GM12878 (cell line): ENCODE measurements around the gene TMEM255A. TPM values are rescaled to one million over a fixed set of nuclear protein-coding genes. Genes with fewer than 3 reads are reported as not detected.

ENCODE experiments used
- ATAC-seq: fragments of 200-7000 bp; cut with Tn5 transposase; 3 replicates; pipeline ENCODE4 v1.9.1; 2020; ENCODE audit warnings: mild to moderate bottlenecking, moderate library complexity
- BruUV-seq: library from RNA; stranded (reverse); fragments of 400-500 nt; replicated peaks from 2 replicates; lab custom pipeline; 2021; lab: Mats Ljungman, UMichigan
- CTCF ChIA-PET: fragments of 300-600 bp; sonication (Branson Sonifier 250); formaldehyde crosslinking; extraction: SDS; loops from one replicate; lab custom pipeline; 2021; ENCODE audit warnings: inconsistent platforms; lab: Yijun Ruan, JAX
- POLR2A ChIA-PET: fragments of 350-600 bp; formaldehyde crosslinking; extraction: SDS; loops from one replicate; lab custom pipeline; 2021; ENCODE audit warnings: inconsistent platforms; lab: Charles Lee
- RAD21 ChIA-PET: fragments of 300-600 bp; sonication (Branson Sonifier 250); formaldehyde crosslinking; loops from one replicate; lab custom pipeline; 2023; ENCODE audit warnings: antibody characterized with exemption; ENCODE audit not compliant: unreplicated experiment; lab: Charles Lee
- SMC1A ChIA-PET: fragments of 300-600 bp; sonication (Branson Sonifier 250); formaldehyde crosslinking; loops from one replicate; lab custom pipeline; 2023; ENCODE audit not compliant: unreplicated experiment, uncharacterized antibody; lab: Charles Lee
- DNase-seq: peaks from one replicate; pipeline ENCODE4 v3.0.0-alpha.2; 2011; ENCODE audit warnings: low read depth, low spot score
- FAIRE-seq: peaks from 3 replicates; lab custom pipeline; 2011; peaks lifted over from hg19 to GRCh38; lab: Jason Lieb, UNC
- H2AFZ ChIP-seq: 2 replicates; pipeline ENCODE4 v1.6.0; 2011; ENCODE audit warnings: low read depth, low read length, control low read depth; ENCODE audit not compliant: control insufficient read depth
- H3K27ac ChIP-seq: 2 replicates; pipeline ENCODE4 v1.5.1; 2011; ENCODE audit warnings: control low read depth; ENCODE audit not compliant: control insufficient read depth, insufficient read depth
- H3K27me3 ChIP-seq, 2 experiments: replicated peaks in 1 of 2; 2 replicates each; pipeline versions ENCODE4 v1.6.0 to v1.6.1; 2011; ENCODE audit warnings: low read length in 1 of 2; ENCODE audit not compliant: control insufficient read depth in 2 of 2, insufficient read depth in 2 of 2
- H3K36me3 ChIP-seq, 2 experiments: 2 replicates each; pipeline ENCODE4 v1.5.1; 2011; ENCODE audit warnings: low read length in 1 of 2; ENCODE audit not compliant: control insufficient read depth in 2 of 2, insufficient read depth in 2 of 2
- H3K4me1 ChIP-seq: 2 replicates; pipeline ENCODE4 v1.6.1; 2011; ENCODE audit warnings: mild to moderate bottlenecking, low read length, moderate library complexity, mixed read lengths; ENCODE audit not compliant: control insufficient read depth, insufficient read depth
- H3K4me2 ChIP-seq: 2 replicates; pipeline ENCODE4 v1.6.0; 2011; ENCODE audit warnings: control low read depth; ENCODE audit not compliant: control insufficient read depth, insufficient read depth
- H3K4me3 ChIP-seq: fragments of 200-600 bp; sonication (generic); 2 replicates; pipeline ENCODE4 v1.5.1; 2016
- H3K79me2 ChIP-seq: 2 replicates; pipeline ENCODE4 v1.6.0; 2011; ENCODE audit warnings: low read length; ENCODE audit not compliant: control insufficient read depth, insufficient read depth
- H3K9ac ChIP-seq: 2 replicates; pipeline ENCODE4 v1.8.0; 2011; ENCODE audit warnings: low read length, control low read depth, mixed read lengths; ENCODE audit not compliant: control insufficient read depth, insufficient read depth
- H3K9me3 ChIP-seq: replicated peaks from 3 replicates; pipeline ENCODE4 v1.5.1; 2011; ENCODE audit warnings: mild to moderate bottlenecking, low read length; ENCODE audit not compliant: control insufficient read depth, insufficient read depth
- H4K20me1 ChIP-seq: 2 replicates; pipeline ENCODE4 v1.6.0; 2011; ENCODE audit not compliant: control insufficient read depth, insufficient read depth
- DPF2 ChIP-seq: fragments of 450-650 bp; IDR thresholded peaks from 2 replicates; pipeline ENCODE4 v1.6.1; 2017; ENCODE audit warnings: mild to moderate bottlenecking
- ELK1 ChIP-seq: IDR thresholded peaks from 2 replicates; pipeline ENCODE4 v1.6.1; 2012; ENCODE audit warnings: low read depth, low read length, improper control_type of control experiment
- EP300 ChIP-seq, 2 experiments: fragments of 150-350 bp in 1 of 2; IDR thresholded peaks; 2 replicates each; pipeline ENCODE4 v1.6.1; 2011 to 2012; ENCODE audit warnings: low read depth in 2 of 2, low read length in 2 of 2, borderline replicate concordance in 1 of 2, improper control_type of control experiment in 1 of 2, inconsistent platforms in 1 of 2; ENCODE audit not compliant: control insufficient read depth in 1 of 2
- IKZF1 ChIP-seq: fragments of 450-650 bp; conservative IDR thresholded peaks from 2 replicates; pipeline ENCODE4 v1.6.1; 2017; ENCODE audit warnings: antibody characterized with exemption, mild to moderate bottlenecking
- IRF3 ChIP-seq: fragments of 450-650 bp; IDR thresholded peaks from 2 replicates; pipeline ENCODE4 v1.6.1; 2014; ENCODE audit warnings: mild to moderate bottlenecking
- MEF2A ChIP-seq: IDR thresholded peaks from 2 replicates; pipeline ENCODE4 v1.6.1; 2011; ENCODE audit warnings: low read depth, mild to moderate bottlenecking, low read length, moderate library complexity; ENCODE audit not compliant: insufficient read depth
- MXI1 ChIP-seq: fragments of 150-350 bp; IDR thresholded peaks from 2 replicates; pipeline ENCODE4 v1.6.1; 2011; ENCODE audit warnings: low read depth, mild to moderate bottlenecking, inconsistent platforms, low read length, improper control_type of control experiment
- MYB ChIP-seq: fragments of 150-350 bp; IDR thresholded peaks from 2 replicates; pipeline ENCODE4 v1.6.1; 2014; ENCODE audit warnings: mild to moderate bottlenecking, low read depth, low read length, borderline replicate concordance
- RAD21 ChIP-seq: IDR thresholded peaks from 2 replicates; pipeline ENCODE4 v1.6.1; 2011; ENCODE audit warnings: mild to moderate bottlenecking, low read depth, low read length, moderate library complexity; ENCODE audit not compliant: insufficient read depth
- SIX5 ChIP-seq: IDR thresholded peaks from 2 replicates; pipeline ENCODE4 v1.6.1; 2011; ENCODE audit warnings: mild to moderate bottlenecking, low read depth, low read length, moderate library complexity; ENCODE audit not compliant: severe bottlenecking
- SPI1 ChIP-seq: IDR thresholded peaks from 2 replicates; pipeline ENCODE4 v1.6.1; 2011; ENCODE audit warnings: low read depth, mild to moderate bottlenecking, low read length, moderate library complexity, borderline replicate concordance; ENCODE audit not compliant: insufficient read depth
- SRF ChIP-seq, 2 experiments: IDR thresholded peaks; 2 replicates each; pipeline ENCODE4 v1.6.1; 2011; ENCODE audit warnings: low read depth in 2 of 2, low read length in 2 of 2, mild to moderate bottlenecking in 1 of 2, moderate library complexity in 1 of 2
- WGBS: methylation state at CpG from one replicate; pipeline ENCODE4 v1.1.6; 2016; ENCODE audit warnings: low lambda C conversion rate; ENCODE audit not compliant: insufficient replicate concordance, insufficient coverage; ENCODE audit errors: missing lambda C conversion rate; 5-methylcytosine and 5-hydroxymethylcytosine counted together
- in situ Hi-C: fragments of 300-500 bp; cut with MboI; formaldehyde crosslinking; loops from 9 replicates; pipeline ENCODE4 v1.14.3; 2018; ENCODE audit warnings: mixed read lengths
- intact Hi-C: fragments of 100-400 bp; cut with micrococcal nuclease; formaldehyde crosslinking; loops from one replicate; pipeline ENCODE4 v1.14.2; 2022; ENCODE audit not compliant: unreplicated experiment
- polyA plus RNA-seq, 11 experiments: library from polyadenylated mRNA; depleted of rRNA in 4 of 11; unstranded in 6 of 11; stranded (reverse) in 5 of 11; fragments of >200 nt; fragmentation: Nextera tagmentation in 4 of 11; fragmentation: Illumina TruSeq in 1 of 11; extraction: Ambion mirVana in 4 of 11; extraction: Trizol in 1 of 11; gene quantifications; 1 replicate in 1 of 11; 2 replicates in 10 of 11; pipeline versions ENCODE4 v1.2.1 to v1.2.3, GENCODE V29; 2011 to 2016; ENCODE audit warnings: inconsistent platforms in 2 of 11, missing spikeins in 2 of 11, low read depth in 1 of 11
- total RNA-seq, 4 experiments: library from RNA; depleted of rRNA in 3 of 4; stranded (reverse); fragments of >200 nt in 3 of 4; fragmentation: Illumina TruSeq in 1 of 4; extraction: Trizol in 1 of 4; gene quantifications; 2 replicates each; pipeline versions ENCODE4 v1.2.1 to v1.2.3, GENCODE V29; 2013 to 2021
- TF ChIP-seq, protein P1 (sequence below): IDR thresholded peaks from 2 replicates; pipeline ENCODE4 v1.6.1; 2012; ENCODE audit warnings: low read depth, low read length, improper control_type of control experiment

TMEM255A gene
- total and polyA plus RNA-seq, 10 of the 15 experiments (the other 5 are each of a cell fraction or from before 2014, with no cell fraction given), result 0.90 to 5.4 (median 1.3) TPM

DNA sequence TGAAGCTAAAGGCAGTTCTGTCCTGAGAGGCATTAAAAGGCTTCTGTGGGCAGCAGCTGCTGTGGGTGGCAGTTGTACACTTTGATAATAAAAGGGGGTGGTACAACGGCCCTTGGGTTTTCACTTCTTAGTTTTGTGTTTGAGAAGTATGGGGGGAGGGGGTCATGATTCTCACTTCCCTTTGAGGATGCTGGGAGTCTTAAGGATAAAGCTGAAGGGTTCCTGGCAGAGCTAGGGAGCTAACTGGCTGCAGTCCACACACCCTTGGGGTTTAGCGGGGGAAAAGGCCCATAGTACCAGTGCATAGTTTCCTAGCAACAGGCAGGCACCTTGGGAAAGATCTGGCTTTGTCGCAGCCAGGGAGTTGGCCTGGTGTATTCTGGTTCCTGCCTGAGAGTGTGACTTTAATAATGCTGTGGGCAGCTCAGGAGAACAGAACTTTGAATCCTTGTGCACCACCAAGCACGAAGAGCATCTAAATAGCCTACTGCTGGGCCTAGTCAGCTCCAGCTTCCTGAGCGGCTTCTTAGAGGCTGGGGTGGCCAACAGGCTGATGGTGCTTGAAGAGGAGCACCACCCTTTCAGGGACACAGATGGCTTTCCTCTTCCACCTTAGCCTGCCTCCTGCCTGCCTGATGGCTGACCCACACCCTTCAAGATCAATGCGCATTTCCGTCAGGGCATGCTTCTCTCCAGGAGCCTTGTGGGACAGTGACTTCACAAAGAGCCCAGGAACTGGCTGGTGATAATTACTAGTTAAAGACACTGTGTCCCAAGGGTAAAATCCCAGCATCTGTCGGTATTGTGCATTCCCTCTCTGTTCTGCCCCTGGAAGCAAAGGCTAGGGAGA is 48.2 kb downstream of the TMEM255A start:
- RAD21 ChIA-PET, result interaction anchor here (1.1 to 1.3 kb wide), 2 partner anchors 12 to 17 kb away, joined by 3 to 4 read pairs; partner anchors contain the start of gene ZBTB33
- H2AFZ ChIP-seq, result no peak overlapping the region
- intact Hi-C loops (no loop called here), in situ Hi-C loops (no loop called here)
- no TSS peak for BruUV-seq
- H3K9me3 ChIP-seq, result no peaks in the 10 kb centered on the region
- DNase-seq (no peak), ATAC-seq (peak; percentile 85), FAIRE-seq (peak; percentile 59)
- 47% methylated on average over 8 of the region's 8 CpGs for WGBS
- H3K27ac ChIP-seq, result peak overlapping the region; percentile 32; the same call in 1 of the 2 replicates
- H3K4me1 ChIP-seq, result peaks cover 8% of the 10 kb centered on the region
- no peak overlapping the region for H3K4me2 ChIP-seq
- no peaks in the 10 kb centered on the region for H3K36me3 ChIP-seq
- POLR2A ChIA-PET, result interaction anchor here (0.6 to 1.0 kb wide), 3 partner anchors 13 to 41 kb away, joined by 3 to 10 read pairs (median 3); partner anchors contain the start of gene ZBTB33
- H3K79me2 ChIP-seq, result no peaks in the 10 kb centered on the region
- no peaks in the 10 kb centered on the region for H3K27me3 ChIP-seq
- H4K20me1 ChIP-seq, result no peaks in the 10 kb centered on the region
- CTCF ChIA-PET, result interaction anchor here (0.6 to 2.6 kb wide), 9 partner anchors 7 to 49 kb away, joined by 3 to 9 read pairs (median 3); partner anchors contain the start of gene ZBTB33
- SMC1A ChIA-PET, result interaction anchor here (1.1 to 2.9 kb wide), 6 partner anchors 8 to 39 kb away, joined by 3 to 18 read pairs (median 6); partner anchors contain the start of gene ZBTB33
- H3K9ac ChIP-seq, result no peak overlapping the region
- H3K4me3 ChIP-seq, result no peak overlapping the region
- TF ChIP-seq RAD21, result no peak
- no peak for TF ChIP-seq SIX5
- no peak for TF ChIP-seq SRF (IDR thresholded peaks at IDR 0.05; ENCODE audit: low read depth in 2 of 2, low read length in 2 of 2)
- peak; percentile 74 for TF ChIP-seq IKZF1
- no peak for TF ChIP-seq ELK1
- TF ChIP-seq IRF3, result no peak
- peak; percentile 46; the same call in 1 of the 2 replicates for TF ChIP-seq MYB
- TF ChIP-seq SPI1, result peak; percentile 57; the same call in 1 of the 2 replicates
- no peak for TF ChIP-seq MXI1
- TF ChIP-seq EP300 (IDR thresholded peaks at IDR 0.05; ENCODE audit: borderline replicate concordance in 1 of 2, control insufficient read depth in 1 of 2, low read depth in 2 of 2, low read length in 2 of 2), result peak; percentile 22 to 35; a peak in 1 of 4 replicates
- TF ChIP-seq, protein P1, sequence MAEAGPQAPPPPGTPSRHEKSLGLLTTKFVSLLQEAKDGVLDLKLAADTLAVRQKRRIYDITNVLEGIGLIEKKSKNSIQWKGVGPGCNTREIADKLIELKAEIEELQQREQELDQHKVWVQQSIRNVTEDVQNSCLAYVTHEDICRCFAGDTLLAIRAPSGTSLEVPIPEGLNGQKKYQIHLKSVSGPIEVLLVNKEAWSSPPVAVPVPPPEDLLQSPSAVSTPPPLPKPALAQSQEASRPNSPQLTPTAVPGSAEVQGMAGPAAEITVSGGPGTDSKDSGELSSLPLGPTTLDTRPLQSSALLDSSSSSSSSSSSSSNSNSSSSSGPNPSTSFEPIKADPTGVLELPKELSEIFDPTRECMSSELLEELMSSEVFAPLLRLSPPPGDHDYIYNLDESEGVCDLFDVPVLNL, result no peak
- TF ChIP-seq DPF2, result peak; percentile 31; the same call in 1 of the 2 replicates
- TF ChIP-seq MEF2A, result no peak
